GM18517 (cell line): ENCODE data around the gene PPP1R12C.
A peak's percentile ranks its signal among the peaks of the same experiment; 100 is the strongest.

Experiments used
- ATAC-seq: cut with Tn5 transposase; IDR thresholded peaks from one replicate; pipeline ENCODE4 v1.9.1; 2021; ENCODE audit warnings: mild to moderate bottlenecking, moderate library complexity; ENCODE audit not compliant: unreplicated experiment

The PPP1R12C gene

GRCh38 chr19:55146705-55147273, 29.4 kb upstream of the PPP1R12C start:
- no peak for ATAC-seq

GRCh38 chr19:55146078-55146704, 28.8 kb upstream of the PPP1R12C start:
- ATAC-seq = no peak

- no peak for ATAC-seq
Measured at GRCh38 chr19:55145232-55145631, 27.8 kb upstream of the PPP1R12C start.

- no peak for ATAC-seq
Measured at GRCh38 chr19:55141696-55142095, 24.3 kb upstream of the PPP1R12C start.

GRCh38 chr19:55137915-55138314, 20.5 kb upstream of the PPP1R12C start:
- no peak for ATAC-seq

- no peak for ATAC-seq
Measured at GRCh38 chr19:55136399-55137102, 19.1 kb upstream of the PPP1R12C start.

GRCh38 chr19:55134736-55135135, 17.3 kb upstream of the PPP1R12C start:
- no peak for ATAC-seq

- no peak for ATAC-seq
Measured at GRCh38 chr19:55133639-55134444, 16.4 kb upstream of the PPP1R12C start.

GRCh38 chr19:55132453-55133129, 15.2 kb upstream of the PPP1R12C start:
- no peak for ATAC-seq

GRCh38 chr19:55131421-55131820, 14.0 kb upstream of the PPP1R12C start:
- no peak for ATAC-seq

GRCh38 chr19:55119053-55119452, 1.6 kb upstream of the PPP1R12C start:
- ATAC-seq = no peak

- no peak for ATAC-seq
Measured at GRCh38 chr19:55118401-55118991, 1.1 kb upstream of the PPP1R12C start.

- peak; percentile 80 for ATAC-seq
Measured at GRCh38 chr19:55117663-55118391, 390 bp upstream of the PPP1R12C start.

GRCh38 chr19:55116232-55116858, 1.1 kb downstream of the PPP1R12C start:
- no peak for ATAC-seq

- ATAC-seq = no peak
Measured at GRCh38 chr19:55115446-55116065, 1.9 kb downstream of the PPP1R12C start.

GRCh38 chr19:55114566-55115145, 2.8 kb downstream of the PPP1R12C start:
- no peak for ATAC-seq

- ATAC-seq = no peak
Measured at GRCh38 chr19:55113570-55114039, 3.8 kb downstream of the PPP1R12C start.

GRCh38 chr19:55112777-55113569, 4.5 kb downstream of the PPP1R12C start:
- no peak for ATAC-seq
